Neuron (in vitro differentiated cells): ENCODE measurements around the gene FOXO3.
"Not testable (repeated sequence)": the region's sequence is repeated elsewhere in the genome, so short reads cannot be mapped to it uniquely, and the experiment has no call there.

Experiments used
- H2AFZ ChIP-seq: one replicate; pipeline ENCODE4 v1.6.1; 2013; ENCODE audit warnings: low read depth, mild to moderate bottlenecking, inconsistent platforms, low read length, moderate library complexity
- H3K27me3 ChIP-seq: one replicate; pipeline ENCODE4 v1.6.1; 2013; ENCODE audit warnings: low read length; ENCODE audit not compliant: insufficient read depth
- H3K36me3 ChIP-seq: one replicate; pipeline ENCODE4 v1.6.1; 2013; ENCODE audit warnings: low read length; ENCODE audit not compliant: insufficient read depth
- H3K4me1 ChIP-seq: one replicate; pipeline ENCODE4 v1.6.1; 2013; ENCODE audit warnings: low read length; ENCODE audit not compliant: insufficient read depth
- H3K4me3 ChIP-seq: 2 replicates; pipeline ENCODE4 v1.5.1; 2013; ENCODE audit warnings: mild to moderate bottlenecking, low read length, moderate library complexity
- H3K9me3 ChIP-seq: one replicate; pipeline ENCODE4 v1.6.1; 2013; ENCODE audit warnings: low read length

Gene FOXO3

DNA sequence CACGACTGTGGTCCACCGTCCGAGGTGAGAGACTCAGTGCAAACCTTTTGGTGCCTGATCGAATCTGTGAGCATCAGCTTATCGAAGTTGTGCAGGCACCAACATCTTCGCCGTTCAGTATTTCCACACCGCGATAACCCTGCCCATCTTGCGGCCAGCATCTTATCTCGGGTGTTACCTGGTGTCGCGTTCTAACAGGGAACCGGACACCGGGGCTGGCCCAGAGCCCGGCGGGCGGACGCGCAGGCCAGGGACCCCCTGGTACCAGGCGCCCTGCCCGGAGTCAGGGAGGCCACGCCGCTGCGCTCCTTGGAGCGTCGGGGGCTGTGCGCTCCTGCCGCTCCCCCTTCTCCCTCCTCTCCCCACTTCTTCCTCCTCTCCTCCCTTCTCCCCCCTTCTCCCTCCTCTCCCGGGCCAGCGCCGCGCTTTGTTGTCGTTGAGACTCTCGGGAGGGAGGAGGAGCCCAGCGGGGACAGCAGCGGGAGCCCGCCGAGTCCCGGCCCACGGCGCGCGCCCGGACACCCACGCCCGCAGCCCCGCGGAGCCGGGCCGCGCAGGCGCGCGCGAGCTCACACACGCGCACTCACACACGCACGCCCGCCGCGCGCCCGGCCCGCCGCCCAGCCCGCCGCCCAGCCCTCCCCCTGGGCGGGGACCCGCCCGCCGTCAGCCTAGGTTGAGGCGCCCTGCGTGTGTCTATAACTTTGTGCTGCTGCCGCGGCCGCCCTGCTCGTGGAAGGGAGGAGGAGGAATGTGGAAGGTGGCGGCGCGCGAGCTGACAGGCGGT is 1.4 kb upstream of the FOXO3 start:
- Histone ChIP-seq H3K4me1 (peaks cover 16% of the 10 kb centered on the region), H3K4me3 (peak overlapping the region; percentile 74), H3K36me3 (no peaks in the 10 kb centered on the region), H2AFZ (peak overlapping the region; percentile 96), H3K9me3 (peaks cover 9% of the 10 kb centered on the region), H3K27me3 (no peaks in the 10 kb centered on the region)

- Histone ChIP-seq H2AFZ (peak overlapping the region; percentile 96), H3K27me3 (no peaks in the 10 kb centered on the region), H3K36me3 (no peaks in the 10 kb centered on the region), H3K9me3 (peaks cover 9% of the 10 kb centered on the region), H3K4me3 (peak overlapping the region; percentile 74), H3K4me1 (peaks cover 16% of the 10 kb centered on the region)
These were observed 744 bp upstream of the FOXO3 start for GRCh38 chr6:108559884-108560462.

DNA sequence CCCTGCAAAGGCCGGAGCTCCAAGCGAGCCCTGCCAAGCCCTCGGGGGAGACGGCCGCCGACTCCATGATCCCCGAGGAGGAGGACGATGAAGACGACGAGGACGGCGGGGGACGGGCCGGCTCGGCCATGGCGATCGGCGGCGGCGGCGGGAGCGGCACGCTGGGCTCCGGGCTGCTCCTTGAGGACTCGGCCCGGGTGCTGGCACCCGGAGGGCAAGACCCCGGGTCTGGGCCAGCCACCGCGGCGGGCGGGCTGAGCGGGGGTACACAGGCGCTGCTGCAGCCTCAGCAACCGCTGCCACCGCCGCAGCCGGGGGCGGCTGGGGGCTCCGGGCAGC is 561 bp downstream of the FOXO3 start:
- H3K4me3 ChIP-seq, H3K27me3 ChIP-seq, H3K36me3 ChIP-seq, H2AFZ ChIP-seq, H3K9me3 ChIP-seq: not testable (repeated sequence)
- H3K4me1 ChIP-seq = peaks cover 22% of the 10 kb centered on the region

DNA sequence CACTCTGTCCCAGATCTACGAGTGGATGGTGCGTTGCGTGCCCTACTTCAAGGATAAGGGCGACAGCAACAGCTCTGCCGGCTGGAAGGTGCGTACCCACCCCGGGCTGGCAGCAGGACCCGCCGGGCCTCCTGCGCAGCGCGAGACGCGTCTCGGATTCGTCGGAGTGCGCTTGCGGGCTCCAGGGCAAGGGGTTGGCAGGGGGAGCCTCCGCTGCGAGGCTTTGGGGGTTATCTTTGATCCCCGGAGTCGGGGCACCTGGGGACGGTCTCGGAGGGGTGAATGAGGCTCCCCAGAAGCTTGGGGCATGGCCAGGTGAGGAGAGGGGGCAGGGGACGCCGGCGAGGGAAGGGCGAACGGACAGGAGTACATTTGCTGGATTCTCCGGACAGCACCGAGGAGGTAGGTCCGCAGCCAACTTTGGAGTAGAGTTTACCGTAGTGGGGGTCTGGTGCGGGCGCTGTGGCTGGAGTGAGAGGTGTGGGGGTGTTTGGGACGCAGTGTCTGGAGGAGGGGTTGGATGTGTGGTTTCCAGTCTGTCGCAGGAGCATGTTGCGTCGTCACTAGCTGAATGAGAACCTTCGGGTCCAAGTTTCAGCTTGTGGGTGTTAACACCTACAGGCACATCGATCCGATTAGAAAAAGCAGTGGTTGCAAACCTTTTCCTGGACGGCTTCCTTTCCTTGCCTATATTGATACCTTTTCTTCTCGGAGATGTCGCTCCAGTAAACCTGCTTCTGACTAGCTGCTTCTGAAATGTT is 1.2 kb downstream of the FOXO3 start:
- no peak overlapping the region for H2AFZ ChIP-seq
- peaks cover 9% of the 10 kb centered on the region for H3K9me3 ChIP-seq
- peaks cover 18% of the 10 kb centered on the region for H3K4me1 ChIP-seq
- peaks cover 7% of the 10 kb centered on the region for H3K36me3 ChIP-seq
- no peak overlapping the region for H3K4me3 ChIP-seq
- no peaks in the 10 kb centered on the region for H3K27me3 ChIP-seq

DNA sequence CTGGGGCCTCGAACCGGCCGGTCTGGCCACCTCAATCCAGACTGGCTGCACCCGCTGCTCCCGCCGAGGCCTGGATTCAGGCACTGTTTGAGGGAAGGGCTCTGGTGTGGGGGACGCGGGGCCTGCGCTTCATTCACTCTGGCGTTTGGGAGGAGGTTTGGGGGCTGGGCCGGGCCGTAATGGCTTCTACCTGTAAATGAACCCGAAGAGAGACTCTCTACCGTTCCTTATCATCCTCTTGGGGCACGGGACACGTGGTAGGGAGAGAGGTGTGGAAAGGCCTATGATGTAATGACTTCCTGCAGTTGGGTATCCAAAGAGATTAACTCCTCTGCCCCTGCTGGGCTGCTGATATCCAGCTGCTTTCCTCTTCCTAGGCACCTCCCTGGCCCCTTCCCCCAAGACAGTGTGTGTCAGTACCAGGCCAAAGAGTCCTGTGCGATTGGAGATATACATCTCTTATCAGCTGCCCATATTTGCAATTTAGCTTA is 1.8 kb downstream of the FOXO3 start:
- Histone ChIP-seq H3K4me3 (no peak overlapping the region), H3K4me1 (peaks cover 13% of the 10 kb centered on the region), H3K9me3 (peaks cover 9% of the 10 kb centered on the region), H2AFZ (no peak overlapping the region), H3K27me3 (no peaks in the 10 kb centered on the region), H3K36me3 (peaks cover 13% of the 10 kb centered on the region)

- H3K4me3 ChIP-seq = no peak overlapping the region
- H3K27me3 ChIP-seq = no peaks in the 10 kb centered on the region
- peaks cover 13% of the 10 kb centered on the region for H3K4me1 ChIP-seq
- H3K36me3 ChIP-seq = peaks cover 17% of the 10 kb centered on the region
- H2AFZ ChIP-seq = no peak overlapping the region
- peaks cover 9% of the 10 kb centered on the region for H3K9me3 ChIP-seq
These were observed 2.6 kb downstream of the FOXO3 start for GRCh38 chr6:108563292-108563691.

DNA sequence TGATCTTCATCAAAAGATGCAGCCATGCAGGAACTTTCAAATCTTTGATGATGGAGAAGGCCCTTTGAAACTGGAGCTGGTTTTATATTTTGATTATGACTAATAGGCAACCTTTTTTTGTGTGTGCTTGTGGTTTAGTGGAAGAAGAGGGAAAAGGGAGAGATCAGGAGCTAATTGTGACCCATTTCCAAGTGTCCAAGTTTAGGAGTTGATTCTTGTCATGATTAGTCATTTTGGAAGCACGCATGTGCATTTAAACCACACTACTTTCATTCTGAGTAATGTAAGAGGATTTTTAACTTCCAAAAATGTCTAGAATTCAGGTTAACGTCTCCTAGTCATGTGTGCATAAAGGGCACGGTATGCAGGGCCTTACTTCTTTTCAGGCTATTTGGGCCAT is 3.5 kb downstream of the FOXO3 start:
- H3K9me3 ChIP-seq = peaks cover 9% of the 10 kb centered on the region
- H3K27me3 ChIP-seq = no peaks in the 10 kb centered on the region
- no peak overlapping the region for H2AFZ ChIP-seq
- H3K36me3 ChIP-seq = peaks cover 23% of the 10 kb centered on the region
- peaks cover 10% of the 10 kb centered on the region for H3K4me1 ChIP-seq
- no peak overlapping the region for H3K4me3 ChIP-seq

GRCh38 chr6:108565091-108565766 is 4.5 kb downstream of the FOXO3 start:
- Histone ChIP-seq H3K4me3 (no peak overlapping the region), H3K36me3 (peaks cover 29% of the 10 kb centered on the region), H2AFZ (no peak overlapping the region), H3K27me3 (no peaks in the 10 kb centered on the region), H3K9me3 (peaks cover 9% of the 10 kb centered on the region), H3K4me1 (peaks cover 10% of the 10 kb centered on the region)

GRCh38 chr6:108565893-108566292 is 5.2 kb downstream of the FOXO3 start:
- Histone ChIP-seq H3K27me3 (no peaks in the 10 kb centered on the region), H2AFZ (no peak overlapping the region), H3K36me3 (peaks cover 32% of the 10 kb centered on the region), H3K4me1 (peaks cover 10% of the 10 kb centered on the region), H3K9me3 (peaks cover 9% of the 10 kb centered on the region), H3K4me3 (no peak overlapping the region)

- Histone ChIP-seq H3K9me3 (peaks cover 9% of the 10 kb centered on the region), H3K36me3 (peaks cover 36% of the 10 kb centered on the region)
These were observed 5.7 kb downstream of the FOXO3 start for GRCh38 chr6:108566406-108566805.

GRCh38 chr6:108568101-108568500 is 7.4 kb downstream of the FOXO3 start:
- peaks cover 6% of the 10 kb centered on the region for H3K4me1 ChIP-seq
- peaks cover 36% of the 10 kb centered on the region for H3K36me3 ChIP-seq
- H2AFZ ChIP-seq = no peak overlapping the region

More at GRCh38 chr6:108566406-108566805, 5.7 kb downstream of the FOXO3 start:
- H3K4me1 ChIP-seq = peaks cover 10% of the 10 kb centered on the region
- no peak overlapping the region for H3K4me3 ChIP-seq
- no peak overlapping the region for H2AFZ ChIP-seq
- H3K27me3 ChIP-seq = no peaks in the 10 kb centered on the region

GRCh38 chr6:108568551-108569305 is 8.0 kb downstream of the FOXO3 start:
- H3K36me3 ChIP-seq = peaks cover 36% of the 10 kb centered on the region
- H2AFZ ChIP-seq = no peak overlapping the region
- H3K9me3 ChIP-seq = no peaks in the 10 kb centered on the region
- H3K27me3 ChIP-seq = no peaks in the 10 kb centered on the region
- peaks cover 6% of the 10 kb centered on the region for H3K4me1 ChIP-seq
- H3K4me3 ChIP-seq = no peak overlapping the region

More at GRCh38 chr6:108568101-108568500, 7.4 kb downstream of the FOXO3 start:
- H3K4me3 ChIP-seq = no peak overlapping the region
- H3K9me3 ChIP-seq = no peaks in the 10 kb centered on the region
- H3K27me3 ChIP-seq = no peaks in the 10 kb centered on the region
